ENCODE results near the gene RABGGTA. TPM values are rescaled to one million over a fixed set of nuclear protein-coding genes. Genes with fewer than 3 reads are reported as not detected.
"Not testable (repeated sequence)": the region's sequence is repeated elsewhere in the genome, so short reads cannot be mapped to it uniquely, and the experiment has no call there.

The RABGGTA gene
- total RNA-seq, 6 experiments from 2014 or later: 25.4 to 31.4 (median 27.3) TPM

- Mint-ChIP-seq H3K27ac (peak overlapping the region; percentile 87), H3K36me3 (ENCODE audit: low read depth) (peaks cover 61% of the 10 kb centered on the region), H3K27me3 (ENCODE audit: insufficient read depth) (no peaks in the 10 kb centered on the region; the same call in none of the 2 replicates), H3K4me1 (ENCODE audit: low read depth) (peaks cover 54% of the 10 kb centered on the region), H3K9me3 (no peaks in the 10 kb centered on the region), H3K4me3 (peak overlapping the region; percentile 94)
- DNase-seq: no peak
- no peak for TF ChIP-seq CTCF (IDR thresholded peaks at IDR 0.05)
These were observed 39.9 kb downstream of the RABGGTA start for GRCh38 chr14:24231263-24232120.

GRCh38 chr14:24228902-24229301, 42.5 kb downstream of the RABGGTA start:
- H3K27me3 Mint-ChIP-seq (ENCODE audit: insufficient read depth): peaks cover 1% of the 10 kb centered on the region
- no peak for DNase-seq
- no peaks in the 10 kb centered on the region for H3K9me3 Mint-ChIP-seq
- no peak for TF ChIP-seq CTCF (IDR thresholded peaks at IDR 0.05)
- no peak overlapping the region for H3K4me3 Mint-ChIP-seq
- no peak overlapping the region for H3K27ac Mint-ChIP-seq
- H3K4me1 Mint-ChIP-seq (ENCODE audit: low read depth): peaks cover 46% of the 10 kb centered on the region
- peaks cover 44% of the 10 kb centered on the region for H3K36me3 Mint-ChIP-seq (ENCODE audit: low read depth)

- peaks cover 33% of the 10 kb centered on the region for H3K36me3 Mint-ChIP-seq (ENCODE audit: low read depth)
- no peak overlapping the region for H3K4me3 Mint-ChIP-seq
- no peaks in the 10 kb centered on the region for H3K9me3 Mint-ChIP-seq
- H3K27me3 Mint-ChIP-seq (ENCODE audit: insufficient read depth): peaks cover 1% of the 10 kb centered on the region; the same call in 1 of the 2 replicates
- peaks cover 36% of the 10 kb centered on the region for H3K4me1 Mint-ChIP-seq (ENCODE audit: low read depth)
- H3K27ac Mint-ChIP-seq: no peak overlapping the region
- no peak for DNase-seq
- no peak for TF ChIP-seq CTCF (IDR thresholded peaks at IDR 0.05)
These were observed 44.9 kb downstream of the RABGGTA start for GRCh38 chr14:24226473-24226872.

- Mint-ChIP-seq H3K36me3 (ENCODE audit: low read depth) (peaks cover 27% of the 10 kb centered on the region), H3K27ac (peak overlapping the region; percentile 89), H3K27me3 (ENCODE audit: insufficient read depth) (peaks cover 1% of the 10 kb centered on the region; the same call in 1 of the 2 replicates), H3K4me1 (ENCODE audit: low read depth) (peaks cover 30% of the 10 kb centered on the region), H3K9me3 (no peaks in the 10 kb centered on the region), H3K4me3 (peak overlapping the region; percentile 76)
- TF ChIP-seq CTCF (IDR thresholded peaks at IDR 0.05): no peak
- DNase-seq: peak; percentile 84
These were observed 46.8 kb downstream of the RABGGTA start for GRCh38 chr14:24224618-24225071.

- not testable (repeated sequence) for H3K9me3 Mint-ChIP-seq; H3K27ac Mint-ChIP-seq; H3K4me3 Mint-ChIP-seq; H3K27me3 Mint-ChIP-seq (ENCODE audit: insufficient read depth); DNase-seq
- peaks cover 35% of the 10 kb centered on the region for H3K4me1 Mint-ChIP-seq (ENCODE audit: low read depth)
- H3K36me3 Mint-ChIP-seq (ENCODE audit: low read depth): peaks cover 20% of the 10 kb centered on the region
These were observed 48.4 kb downstream of the RABGGTA start for GRCh38 chr14:24222987-24223386.

- Mint-ChIP-seq H3K36me3 (ENCODE audit: low read depth) (peaks cover 4% of the 10 kb centered on the region; the same call in 1 of the 2 replicates), H3K27ac (peak overlapping the region; percentile 13; the same call in 1 of the 2 replicates), H3K27me3 (ENCODE audit: insufficient read depth) (peaks cover 1% of the 10 kb centered on the region), H3K4me3 (no peak overlapping the region), H3K9me3 (no peaks in the 10 kb centered on the region), H3K4me1 (ENCODE audit: low read depth) (peaks cover 29% of the 10 kb centered on the region)
- no peak for TF ChIP-seq CTCF (IDR thresholded peaks at IDR 0.05)
- no peak for DNase-seq
These were observed 51.9 kb downstream of the RABGGTA start for GRCh38 chr14:24219521-24219920.
